HT1080 (cell line): Measurements from ENCODE around the gene RAB34. TPM values are rescaled to one million over a fixed set of nuclear protein-coding genes. Genes with fewer than 3 reads are reported as not detected.

ENCODE experiments used
- DNase-seq: peaks from one replicate; pipeline ENCODE4 v3.0.0-alpha.2; 2015; ENCODE audit warnings: low read depth
- small RNA-seq: library from RNA; depleted of rRNA; stranded (forward); fragments of <200 nt; gene quantifications from one replicate; pipeline ENCODE3, GENCODE V24; 2014
- total RNA-seq: library from RNA; depleted of rRNA; stranded (reverse); fragments of >200 nt; shearing (Covaris generic); gene quantifications from 2 replicates; pipeline ENCODE4 v1.2.3, GENCODE V29; 2014; rRNA removed

Gene RAB34
- total RNA-seq, 1 experiment from 2014 or later, result 134 TPM

DNA sequence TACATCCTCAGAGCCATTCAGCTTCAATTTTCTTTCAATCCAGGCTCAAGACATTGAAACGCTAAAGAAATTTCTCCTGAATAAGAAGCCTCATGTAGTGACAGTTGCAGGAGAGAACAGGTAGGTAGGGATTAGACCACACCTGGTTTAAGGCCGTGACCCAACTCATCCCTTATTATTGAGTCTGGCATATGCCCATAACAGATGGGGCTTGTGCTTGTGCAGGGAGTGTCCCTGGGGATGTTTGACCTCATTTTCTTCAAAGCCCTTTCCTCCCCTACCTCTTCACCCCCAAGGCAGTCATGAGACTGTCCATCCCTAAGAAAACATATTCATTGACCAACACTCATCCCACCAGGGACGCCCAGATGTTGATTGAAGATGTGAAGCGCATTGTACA is 31.4 kb downstream of the RAB34 start:
- no peak for DNase-seq

GRCh38 chr17:28685366-28685765 is 32.3 kb downstream of the RAB34 start:
- DNase-seq, result no peak

GRCh38 chr17:28684963-28685362 is 32.7 kb downstream of the RAB34 start:
- DNase-seq, result peak; percentile 13

- no peak for DNase-seq
Observed at GRCh38 chr17:28682655-28683054, 35.0 kb downstream of the RAB34 start.

DNA sequence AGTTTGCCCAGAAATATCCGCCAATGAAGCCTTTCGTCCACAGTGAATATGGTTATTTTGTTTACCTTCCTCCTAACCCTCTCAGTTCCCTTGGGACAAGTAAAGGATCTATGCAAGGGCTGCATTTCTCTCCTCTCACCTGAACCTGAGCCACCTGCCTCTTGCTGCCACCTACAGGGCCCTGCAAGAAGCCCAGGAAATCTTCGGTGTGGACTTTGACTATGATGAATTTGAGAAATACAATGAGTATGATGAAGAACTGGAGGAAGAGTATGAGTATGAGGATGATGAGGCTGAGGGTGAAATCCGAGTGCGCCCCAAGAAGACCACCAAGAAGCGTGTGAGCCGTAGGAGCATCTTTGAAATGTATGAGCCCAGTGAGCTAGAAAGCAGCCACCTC is 41.7 kb downstream of the RAB34 start:
- no peak for DNase-seq

DNA sequence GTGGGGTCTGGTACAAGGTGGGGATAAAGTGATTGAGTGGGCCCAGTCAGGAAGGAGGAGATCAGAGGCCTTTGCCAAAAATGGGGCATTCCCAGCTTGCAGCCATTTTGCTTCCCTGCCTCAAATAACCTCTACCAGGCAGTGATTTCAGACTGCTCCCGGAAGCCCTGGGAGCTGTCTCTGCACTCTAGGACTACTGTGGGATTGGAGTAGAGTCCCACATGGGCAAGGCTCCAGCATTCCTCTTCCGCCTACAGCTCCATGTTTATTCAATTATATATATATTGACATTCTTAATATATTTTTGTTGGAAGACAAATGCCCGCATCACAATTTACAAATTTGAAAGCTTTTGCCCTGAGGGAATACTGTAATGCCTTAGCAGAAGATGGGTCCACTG is 42.2 kb downstream of the RAB34 start:
- DNase-seq, result no peak

GRCh38 chr17:28669918-28670317 is 47.8 kb downstream of the RAB34 start:
- no peak for DNase-seq

- no peak for DNase-seq
Observed at GRCh38 chr17:28667870-28668269, 49.8 kb downstream of the RAB34 start.

DNA sequence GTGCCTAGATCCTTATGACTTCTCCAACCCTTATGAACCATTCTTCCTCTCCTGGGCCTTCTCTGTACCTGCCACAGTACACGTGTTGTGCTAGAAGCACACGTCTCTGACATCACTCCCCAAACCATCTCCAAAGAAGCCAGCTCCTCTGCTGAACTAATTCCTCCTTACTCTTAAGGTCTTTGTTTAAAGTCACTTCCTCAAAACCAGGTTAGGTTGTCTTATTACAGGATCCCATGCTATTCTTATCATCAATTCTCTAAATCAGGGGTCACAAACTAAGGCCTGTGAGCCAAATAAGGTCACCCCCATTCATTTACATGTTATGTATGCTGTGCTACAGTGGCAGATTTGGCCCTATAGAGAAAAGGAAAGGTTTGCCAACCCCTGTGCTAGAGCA is 51.7 kb downstream of the RAB34 start:
- DNase-seq, result no peak

Small RNAs within 50 kb of the gene (small RNA-seq; reads per million reads assigned to genes)
- not detected for gene SNORD42A
- gene SNORD42B, result not detected
- gene SNORD4A, result not detected
- not detected for gene SNORD4B

Other genes with a start within 250 kb of the RAB34 start
- gene SLC13A2, start 244.2 kb downstream of the RAB34 start, total RNA-seq, result not detected in 2 replicates
- gene FOXN1, start 211.5 kb downstream of the RAB34 start, total RNA-seq, result not detected in 2 replicates
- 57.8 and 58.4 TPM in 2 replicates for gene UNC119, start 165.2 kb downstream of the RAB34 start, total RNA-seq
- gene PIGS, start 146.3 kb downstream of the RAB34 start, total RNA-seq, result 34.1 and 43.0 TPM in 2 replicates
- 17.1 and 18.4 TPM in 2 replicates for gene ALDOC, start 141.0 kb downstream of the RAB34 start, total RNA-seq
- gene SPAG5, start 118.8 kb downstream of the RAB34 start, total RNA-seq, result 84.5 and 93.0 TPM in 2 replicates
- gene RSKR, start 103.7 kb downstream of the RAB34 start, total RNA-seq, result 2.8 and 5.8 TPM in 2 replicates
- 160 and 168 TPM in 2 replicates for gene BLTP2, start 72.7 kb downstream of the RAB34 start, total RNA-seq
- 49.3 and 64.3 TPM in 2 replicates for gene SDF2, start 56.0 kb downstream of the RAB34 start, total RNA-seq
- gene SUPT6H, start 55.7 kb downstream of the RAB34 start, total RNA-seq, result 48.7 and 52.3 TPM in 2 replicates
- 0.80 and 1.3 TPM in 2 replicates for gene PROCA1, start 6.0 kb downstream of the RAB34 start, total RNA-seq
- 1,148 and 1,282 TPM in 2 replicates for gene RPL23A, start 2.1 kb upstream of the RAB34 start, total RNA-seq
- 28.8 and 29.9 TPM in 2 replicates for gene TLCD1, start 8.4 kb upstream of the RAB34 start, total RNA-seq
- gene NEK8, start 10.9 kb upstream of the RAB34 start, total RNA-seq, result 3.2 and 4.5 TPM in 2 replicates
- 68.7 and 80.7 TPM in 2 replicates for gene TRAF4, start 26.1 kb upstream of the RAB34 start, total RNA-seq
- 4.4 and 11.9 TPM in 2 replicates for gene FAM222B, start 124.9 kb upstream of the RAB34 start, total RNA-seq
- gene ERAL1, start 137.1 kb upstream of the RAB34 start, total RNA-seq, result 35.4 and 47.1 TPM in 2 replicates
- gene FLOT2, start 179.9 kb upstream of the RAB34 start, total RNA-seq, result 23.4 and 28.1 TPM in 2 replicates
- gene DHRS13, start 185.2 kb upstream of the RAB34 start, total RNA-seq, result 8.7 and 13.6 TPM in 2 replicates
- gene PHF12, start 233.7 kb upstream of the RAB34 start, total RNA-seq, result 21.1 and 24.7 TPM in 2 replicates